ENCODE data around the gene GLI1.

DNA sequence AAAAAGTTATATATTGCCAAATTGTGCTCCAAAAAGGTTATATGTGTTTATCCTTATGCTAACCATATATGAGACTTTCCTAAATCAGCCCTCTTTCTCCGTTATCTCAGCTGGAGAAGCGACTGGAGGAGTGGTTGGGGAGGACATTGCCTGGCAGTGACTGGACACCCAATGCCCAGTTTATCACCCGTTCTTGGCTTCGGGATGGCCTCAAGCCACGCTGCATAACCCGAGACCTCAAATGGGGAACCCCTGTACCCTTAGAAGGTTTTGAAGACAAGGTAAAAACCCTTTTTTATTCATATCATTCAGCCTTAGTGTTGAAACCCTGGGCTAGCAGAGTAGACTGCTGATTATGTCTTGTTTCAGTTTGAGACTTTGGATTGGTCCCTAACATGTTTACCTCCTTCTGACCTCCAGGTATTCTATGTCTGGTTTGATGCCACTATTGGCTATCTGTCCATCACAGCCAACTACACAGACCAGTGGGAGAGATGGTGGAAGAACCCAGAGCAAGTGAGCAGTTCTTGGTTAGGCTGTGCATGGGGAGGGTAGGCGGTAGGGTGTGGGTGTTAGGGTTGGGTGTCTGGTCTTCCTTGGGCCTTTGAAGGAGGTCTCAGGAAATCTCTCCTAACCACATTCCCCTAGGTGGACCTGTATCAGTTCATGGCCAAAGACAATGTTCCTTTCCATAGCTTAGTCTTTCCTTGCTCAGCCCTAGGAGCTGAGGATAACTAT lies 52.2 kb downstream of the GLI1 start:
- TF ChIP-seq BHLHE40 (IDR thresholded peaks at IDR 0.05; ENCODE audit: low read depth, low read length): no peak
- TF ChIP-seq CTCF (IDR thresholded peaks at IDR 0.05): no peak
- TF ChIP-seq POLR2A (IDR thresholded peaks at IDR 0.05; ENCODE audit: low read length): no peak
- TF ChIP-seq, protein P1, sequence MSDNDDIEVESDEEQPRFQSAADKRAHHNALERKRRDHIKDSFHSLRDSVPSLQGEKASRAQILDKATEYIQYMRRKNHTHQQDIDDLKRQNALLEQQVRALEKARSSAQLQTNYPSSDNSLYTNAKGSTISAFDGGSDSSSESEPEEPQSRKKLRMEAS (IDR thresholded peaks at IDR 0.05): no peak
- no peak for TF ChIP-seq SREBF2 (IDR thresholded peaks at IDR 0.05)
- no peak for TF ChIP-seq HDAC2 (IDR thresholded peaks at IDR 0.05)
- TF ChIP-seq FOXS1 (CRISPR knock-in tag; IDR thresholded peaks at IDR 0.05): no peak
- TF ChIP-seq REST (IDR thresholded peaks at IDR 0.05): no peak
